Motor neuron (in vitro differentiated cells): ENCODE results near the gene RAB31. TPM values are rescaled to one million over a fixed set of nuclear protein-coding genes. Genes with fewer than 3 reads are reported as not detected.
"Not testable (repeated sequence)": the region's sequence is repeated elsewhere in the genome, so short reads cannot be mapped to it uniquely, and the experiment has no call there.

Experiments used
- ATAC-seq, 8 experiments: fragments of 200-7000 bp; cut with Tn5 transposase; replicated peaks in 6 of 8; 2 replicates each; pipeline ENCODE4 v1.8.0; 2021; ENCODE audit warnings: mild to moderate bottlenecking in 8 of 8, moderate library complexity in 8 of 8
- H3K27ac ChIP-seq, 2 donors: fragments of 250-450 bp; sonication (Bioruptor Pico); 2 replicates each; pipeline ENCODE4 v1.9.0; 2021; ENCODE audit warnings: antibody characterized with exemption in 2 of 2, mild to moderate bottlenecking in 2 of 2, moderate library complexity in 1 of 2
- H3K4me1 ChIP-seq, 2 donors: fragments of 250-450 bp; sonication (Bioruptor Pico); replicated peaks in 1 of 2; 2 replicates each; pipeline ENCODE4 v1.6.1; 2021; ENCODE audit warnings: antibody characterized with exemption in 2 of 2, mild to moderate bottlenecking in 2 of 2, moderate library complexity in 1 of 2
- H3K4me3 ChIP-seq, 5 donors: fragments of 250-450 bp; sonication (Bioruptor Pico); 2 replicates each; pipeline ENCODE4 v1.9.0; 2021; ENCODE audit warnings: antibody characterized with exemption in 5 of 5, mild to moderate bottlenecking in 5 of 5, moderate library complexity in 4 of 5
- WGBS, 10 experiments: fragments of 450-650 bp; shearing (Covaris generic); methylation state at CpG; one replicate each; pipeline ENCODE4 v1.0.0; 2022; 5-methylcytosine and 5-hydroxymethylcytosine counted together
- in situ Hi-C, 9 experiments: fragments of 400-800 bp; cut with MboI; loops; one replicate each; pipeline ENCODE4 v1.15.0; 2021; ENCODE audit warnings: low sequenced_read_pairs in 9 of 9, low pct_unique_long_range_greater_than_20kb in 2 of 9; ENCODE audit not compliant: unreplicated experiment in 9 of 9
- total RNA-seq, 8 experiments: library from RNA; unstranded; fragments of 300-600 nt; gene quantifications; 2 replicates each; pipeline versions ENCODE4 v1.2.3 to v1.2.4, GENCODE V29; 2022

Gene RAB31, protein sequence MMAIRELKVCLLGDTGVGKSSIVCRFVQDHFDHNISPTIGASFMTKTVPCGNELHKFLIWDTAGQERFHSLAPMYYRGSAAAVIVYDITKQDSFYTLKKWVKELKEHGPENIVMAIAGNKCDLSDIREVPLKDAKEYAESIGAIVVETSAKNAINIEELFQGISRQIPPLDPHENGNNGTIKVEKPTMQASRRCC
- 10 to 100 TPM in 4 of 8 experiments, 1 to 10 TPM in 4; 2.8 to 55.2 (median 21.1) TPM for total RNA-seq

GRCh38 chr18:9708057-9708433 is at the start of gene RAB31:
Gene RAB31 (plus strand): TSS chr18:9708301. CDS start chr18:9708406, 105 bp downstream.
- ATAC-seq = peak; percentile 75 to 89 (median 86)
- Histone ChIP-seq H3K27ac (peak within 1 kb of the TSS in 1 of 2 donors; percentile 10), H3K4me1 (peaks cover 3 to 14% of the 10 kb centered on the region in 2 donors), H3K4me3 (peak within 1 kb of the TSS; percentile 39 to 64 (median 60))
- in situ Hi-C loops = loop anchor here in 1 of 9 experiments (25.0 kb wide), 1 partner anchor 229 kb away; no protein-coding TSS in a partner anchor
- 4% methylated on average over 19 of the region's 59 CpGs; no CpG with 5 or more reads in 9 of the 10 experiments for WGBS, 10 experiments

GRCh38 chr18:9659499-9660375 is 48.4 kb upstream of the RAB31 start:
- Histone ChIP-seq H3K27ac (no peak overlapping the region), H3K4me1 (peaks cover 12 to 14% of the 10 kb centered on the region in 2 donors), H3K4me3 (no peak overlapping the region)
- in situ Hi-C loops = no loop called here
- WGBS, 10 experiments = 43 to 96% (median 93%) methylated on average over 1 to 14 of the region's 24 CpGs
- no peak for ATAC-seq

- in situ Hi-C loops = no loop called here
- H3K27ac ChIP-seq = no peak overlapping the region
- 80 to 100% (median 100%) methylated on average over 1 of the region's 1 CpG; no CpG with 5 or more reads in 5 of the 10 experiments for WGBS, 10 experiments
- no peaks in the 10 kb centered on the region for H3K4me1 ChIP-seq
- H3K4me3 ChIP-seq = no peak overlapping the region
- ATAC-seq = peak in 3 of 8 experiments; percentile 40 to 61 (median 46)
These were observed 46.5 kb upstream of the RAB31 start for GRCh38 chr18:9661564-9661963.

DNA sequence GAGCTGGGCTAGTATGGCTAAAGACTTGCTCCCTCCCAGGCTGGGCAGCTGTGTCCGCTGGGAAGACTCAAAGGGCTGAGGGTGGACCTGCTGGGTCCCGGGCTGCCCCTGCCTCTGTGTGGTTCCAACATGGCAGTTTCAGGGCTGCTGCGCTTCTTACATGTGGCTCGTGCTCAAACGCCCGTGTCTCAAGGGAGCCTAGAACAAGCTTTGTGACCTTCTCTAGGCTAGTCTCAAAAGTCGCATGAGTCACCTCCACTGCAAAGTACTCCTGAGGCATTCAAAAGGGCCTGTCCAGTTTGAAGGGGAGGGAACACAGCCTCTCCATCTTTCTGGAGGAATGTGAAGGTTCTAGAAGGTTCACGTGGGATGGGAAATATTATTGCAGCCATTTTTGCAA is 44.7 kb upstream of the RAB31 start:
- in situ Hi-C loops = no loop called here
- Histone ChIP-seq H3K27ac (no peak overlapping the region), H3K4me1 (no peaks in the 10 kb centered on the region), H3K4me3 (no peak overlapping the region)
- 50 to 100% (median 89%) methylated on average over 1 to 7 of the region's 8 CpGs; no CpG with 5 or more reads in 1 of the 10 experiments for WGBS, 10 experiments
- ATAC-seq = no peak

GRCh38 chr18:9665314-9665713 is 42.8 kb upstream of the RAB31 start:
- Histone ChIP-seq H3K4me3 (no peak overlapping the region), H3K27ac (no peak overlapping the region), H3K4me1 (no peaks in the 10 kb centered on the region)
- peak in 5 of 8 experiments; percentile 70 to 93 (median 74) for ATAC-seq
- in situ Hi-C loops = no loop called here
- 0 to 83% (median 60%) methylated on average over 1 to 3 of the region's 3 CpGs; no CpG with 5 or more reads in 3 of the 10 experiments for WGBS, 10 experiments

- in situ Hi-C loops = no loop called here
These were observed 41.6 kb upstream of the RAB31 start for GRCh38 chr18:9666548-9666947.

GRCh38 chr18:9669016-9669415 is 39.1 kb upstream of the RAB31 start:
- 71 to 100% (median 94%) methylated on average over 1 to 3 of the region's 3 CpGs; no CpG with 5 or more reads in 3 of the 10 experiments for WGBS, 10 experiments
- H3K4me1 ChIP-seq = no peaks in the 10 kb centered on the region
- no peak for ATAC-seq
- in situ Hi-C loops = no loop called here
- H3K4me3 ChIP-seq = no peak overlapping the region
- no peak overlapping the region for H3K27ac ChIP-seq

More at GRCh38 chr18:9666548-9666947, 41.6 kb upstream of the RAB31 start:
- Histone ChIP-seq H3K4me3 (no peak overlapping the region), H3K27ac (no peak overlapping the region), H3K4me1 (no peaks in the 10 kb centered on the region)
- ATAC-seq = no peak
- WGBS, 10 experiments = 63 to 100% (median 90%) methylated on average over 1 to 3 of the region's 3 CpGs; no CpG with 5 or more reads in 3 of the 10 experiments

GRCh38 chr18:9671214-9671613 is 36.9 kb upstream of the RAB31 start:
- in situ Hi-C loops = loop anchor here in 1 of 9 experiments (10.0 kb wide), 1 partner anchor 56 kb away; the partner anchor contains the start of gene PPP4R1
- Histone ChIP-seq H3K4me1 (no peaks in the 10 kb centered on the region), H3K4me3 (no peak overlapping the region), H3K27ac (no peak overlapping the region)
- 60 to 100% (median 83%) methylated on average over 1 to 4 of the region's 7 CpGs; no CpG with 5 or more reads in 1 of the 10 experiments for whole genome bisulfite sequencing, 10 experiments
- ATAC-seq = no peak

DNA sequence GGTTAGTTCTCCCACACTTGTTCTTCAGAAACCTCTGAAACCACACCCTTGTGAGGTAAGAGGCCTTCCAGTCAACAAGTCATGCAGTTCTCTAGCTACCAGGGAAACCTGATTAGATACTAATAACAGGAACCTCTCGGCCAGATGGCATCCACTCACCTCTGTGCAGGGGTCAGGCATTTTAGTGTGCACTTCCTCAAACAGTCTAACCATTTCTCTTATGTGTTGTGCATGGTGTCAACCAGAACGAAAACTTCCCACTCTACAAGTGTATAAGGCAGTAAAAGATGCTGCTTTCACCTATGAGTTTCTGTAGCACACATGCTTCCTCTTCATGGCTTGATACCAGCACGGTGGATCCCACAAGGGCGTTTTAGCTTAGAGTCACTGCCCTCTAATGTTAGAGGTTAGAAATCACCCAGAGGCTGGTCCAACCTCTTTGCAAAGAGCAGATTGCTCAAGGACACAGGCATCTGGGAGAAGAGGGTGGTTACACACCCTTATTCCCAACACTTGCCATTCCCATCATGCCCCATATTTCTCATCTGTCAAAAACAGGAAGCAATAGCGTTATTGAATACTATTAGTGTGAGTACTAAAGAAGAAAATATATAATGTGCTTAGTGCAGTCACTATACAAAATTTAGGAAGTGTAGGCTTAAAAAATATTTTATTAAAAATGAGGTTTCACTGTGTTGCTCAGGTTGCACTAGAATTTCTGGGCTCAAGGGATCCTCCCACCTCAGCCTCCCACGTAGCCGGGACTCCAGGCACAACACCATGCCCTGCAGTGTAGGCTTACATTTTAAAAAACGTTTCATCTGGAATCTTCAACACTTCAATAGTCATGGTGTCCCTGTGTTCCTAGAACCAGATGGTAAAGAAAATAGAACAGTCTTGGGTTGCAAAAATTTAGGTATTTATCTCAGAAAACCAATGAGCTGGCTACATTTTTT is 34.5 kb upstream of the RAB31 start:
- no peak overlapping the region for H3K4me3 ChIP-seq
- WGBS, 10 experiments = 25 to 72% (median 55%) methylated on average over 2 to 7 of the region's 8 CpGs
- no peak overlapping the region for H3K27ac ChIP-seq
- no peaks in the 10 kb centered on the region for H3K4me1 ChIP-seq
- in situ Hi-C loops = loop anchor here in 1 of 9 experiments (10.0 kb wide), 1 partner anchor 59 kb away; the partner anchor contains the start of gene PPP4R1
- peak in 6 of 8 experiments; percentile 36 to 98 (median 76) for ATAC-seq

- WGBS, 10 experiments = 92 to 100% (median 100%) methylated on average over 1 to 4 of the region's 5 CpGs; no CpG with 5 or more reads in 3 of the 10 experiments
- H3K4me3 ChIP-seq, H3K4me1 ChIP-seq, ATAC-seq, H3K27ac ChIP-seq: not testable (repeated sequence)
- in situ Hi-C loops = loop anchor here in 1 of 9 experiments (10.0 kb wide), 1 partner anchor 63 kb away; the partner anchor contains the start of gene PPP4R1
These were observed 29.9 kb upstream of the RAB31 start for GRCh38 chr18:9678216-9678615.

GRCh38 chr18:9679125-9679524 is 29.0 kb upstream of the RAB31 start:
- no peak for ATAC-seq
- in situ Hi-C loops = loop anchor here in 1 of 9 experiments (10.0 kb wide), 1 partner anchor 64 kb away; the partner anchor contains the start of gene PPP4R1
- no peaks in the 10 kb centered on the region for H3K4me1 ChIP-seq
- 85 to 100% (median 100%) methylated on average over 1 to 10 of the region's 17 CpGs; no CpG with 5 or more reads in 5 of the 10 experiments for WGBS, 10 experiments
- no peak overlapping the region for H3K27ac ChIP-seq
- no peak overlapping the region for H3K4me3 ChIP-seq

DNA sequence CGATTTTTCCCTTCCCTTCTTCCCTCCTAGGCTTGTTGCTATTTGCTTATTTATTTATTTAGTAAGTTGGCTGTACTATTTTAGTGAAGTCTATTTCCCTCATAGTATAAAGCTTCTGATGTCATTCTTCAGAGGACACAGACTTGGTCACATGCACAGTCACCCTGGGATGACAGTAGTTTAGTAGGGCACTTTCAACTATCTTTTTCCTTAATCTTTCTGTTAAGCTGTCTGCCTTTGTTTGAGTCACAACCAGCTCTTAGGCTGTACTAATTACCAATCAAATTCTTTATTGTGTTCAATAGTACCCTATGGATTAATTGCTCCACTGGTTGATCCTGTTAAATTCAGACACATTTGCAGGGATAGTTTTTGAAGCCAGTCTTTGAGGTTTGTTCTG is 26.9 kb upstream of the RAB31 start:
- no peak overlapping the region for H3K27ac ChIP-seq
- in situ Hi-C loops = no loop called here
- H3K4me3 ChIP-seq = no peak overlapping the region
- no peaks in the 10 kb centered on the region for H3K4me1 ChIP-seq
- WGBS, 10 experiments = 53 to 100% (median 73%) methylated on average over 1 of the region's 1 CpG; no CpG with 5 or more reads in 1 of the 10 experiments
- peak in 3 of 8 experiments; percentile 34 to 41 (median 37) for ATAC-seq
